ENCODE measurements around the gene ACSS2. TPM values are rescaled to one million over a fixed set of nuclear protein-coding genes. Genes with fewer than 3 reads are reported as not detected.

ACSS2 gene
- total RNA-seq, 4 donors from 2014 or later, result 34.8 to 90.7 (median 62.8) TPM

DNA sequence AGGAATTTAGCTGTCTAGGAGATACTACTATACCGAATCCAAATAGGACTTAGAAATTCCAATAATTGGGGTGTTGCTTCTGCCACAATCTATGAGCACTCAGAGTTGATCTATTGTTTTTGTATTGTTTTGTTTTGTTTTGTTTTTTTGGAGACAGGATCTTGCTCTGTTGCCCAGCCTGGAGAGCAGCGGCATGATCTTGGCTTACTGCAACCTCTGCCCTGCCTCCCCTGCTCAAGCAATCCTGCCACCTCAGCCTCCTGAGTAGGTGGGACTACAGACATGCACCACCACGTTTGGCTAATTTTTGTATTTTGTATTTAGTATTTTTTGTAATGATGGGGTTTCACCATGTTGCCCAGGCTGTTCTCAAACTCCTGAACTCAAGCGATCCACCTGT lies 7.4 kb downstream of the ACSS2 start:
- 90% methylated on average over 4 of the region's 4 CpGs for WGBS
- intact Hi-C loops (cut with DNase I), result no loop called here

DNA sequence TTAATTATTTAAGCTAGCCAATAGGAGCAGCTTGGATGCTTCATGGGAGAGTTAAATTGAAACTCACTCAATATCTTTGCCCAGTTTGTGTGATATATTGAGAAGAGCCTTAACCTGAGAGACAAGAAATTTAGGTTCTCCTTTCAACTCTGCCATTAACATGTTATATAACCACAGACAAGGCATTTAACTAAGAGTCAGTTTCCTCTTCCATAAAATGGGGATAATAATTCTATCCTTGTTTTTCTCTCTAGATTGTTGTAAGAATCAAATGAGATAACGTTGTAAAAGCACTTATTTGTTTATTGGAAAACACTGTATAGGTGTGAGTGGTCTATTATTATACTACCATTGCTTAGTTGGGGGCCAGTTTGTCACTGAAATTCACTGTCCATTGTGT lies 7.8 kb downstream of the ACSS2 start:
- TF ChIP-seq POLR2AphosphoS5 (IDR thresholded peaks at IDR 0.05), result no peak
- no peak for TF ChIP-seq POLR2A (IDR thresholded peaks at IDR 0.05; ENCODE audit: low read depth)
- TF ChIP-seq EP300 (IDR thresholded peaks at IDR 0.05), result no peak
- peaks cover 0 to 37% (median 28%) of the 10 kb centered on the region in 4 donors for H3K36me3 ChIP-seq
- DNase-seq (ENCODE audit: extremely low spot score), result no peak
- no peak overlapping the region for H3K27ac ChIP-seq (replicated peaks in 1 of 4)
- 91% methylated on average over 1 of the region's 1 CpG for WGBS
- H3K27me3 ChIP-seq, result no peaks in the 10 kb centered on the region
- intact Hi-C loops (cut with DNase I), result no loop called here
- H3K9me3 ChIP-seq, result no peaks in the 10 kb centered on the region
- H3K4me3 ChIP-seq, result no peak overlapping the region
- peaks cover 13 to 31% (median 20%) of the 10 kb centered on the region in 4 donors for H3K4me1 ChIP-seq

More for the DNA sequence above, 7.4 kb downstream of the ACSS2 start:
- Histone ChIP-seq H3K27me3 (no peaks in the 10 kb centered on the region), H3K36me3 (peaks cover 0 to 37% (median 28%) of the 10 kb centered on the region in 4 donors), H3K27ac (replicated peaks in 1 of 4) (no peak overlapping the region), H3K4me1 (peaks cover 13 to 31% (median 20%) of the 10 kb centered on the region in 4 donors), H3K4me3 (no peak overlapping the region), H3K9me3 (no peaks in the 10 kb centered on the region)
- no peak for DNase-seq (ENCODE audit: extremely low spot score)
- TF ChIP-seq EP300 (IDR thresholded peaks at IDR 0.05), result no peak
- no peak for TF ChIP-seq POLR2AphosphoS5 (IDR thresholded peaks at IDR 0.05)
- TF ChIP-seq POLR2A (IDR thresholded peaks at IDR 0.05; ENCODE audit: low read depth), result no peak
- TF ChIP-seq, protein P1, sequence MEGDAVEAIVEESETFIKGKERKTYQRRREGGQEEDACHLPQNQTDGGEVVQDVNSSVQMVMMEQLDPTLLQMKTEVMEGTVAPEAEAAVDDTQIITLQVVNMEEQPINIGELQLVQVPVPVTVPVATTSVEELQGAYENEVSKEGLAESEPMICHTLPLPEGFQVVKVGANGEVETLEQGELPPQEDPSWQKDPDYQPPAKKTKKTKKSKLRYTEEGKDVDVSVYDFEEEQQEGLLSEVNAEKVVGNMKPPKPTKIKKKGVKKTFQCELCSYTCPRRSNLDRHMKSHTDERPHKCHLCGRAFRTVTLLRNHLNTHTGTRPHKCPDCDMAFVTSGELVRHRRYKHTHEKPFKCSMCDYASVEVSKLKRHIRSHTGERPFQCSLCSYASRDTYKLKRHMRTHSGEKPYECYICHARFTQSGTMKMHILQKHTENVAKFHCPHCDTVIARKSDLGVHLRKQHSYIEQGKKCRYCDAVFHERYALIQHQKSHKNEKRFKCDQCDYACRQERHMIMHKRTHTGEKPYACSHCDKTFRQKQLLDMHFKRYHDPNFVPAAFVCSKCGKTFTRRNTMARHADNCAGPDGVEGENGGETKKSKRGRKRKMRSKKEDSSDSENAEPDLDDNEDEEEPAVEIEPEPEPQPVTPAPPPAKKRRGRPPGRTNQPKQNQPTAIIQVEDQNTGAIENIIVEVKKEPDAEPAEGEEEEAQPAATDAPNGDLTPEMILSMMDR (IDR thresholded peaks at IDR 0.05), result no peak

DNA sequence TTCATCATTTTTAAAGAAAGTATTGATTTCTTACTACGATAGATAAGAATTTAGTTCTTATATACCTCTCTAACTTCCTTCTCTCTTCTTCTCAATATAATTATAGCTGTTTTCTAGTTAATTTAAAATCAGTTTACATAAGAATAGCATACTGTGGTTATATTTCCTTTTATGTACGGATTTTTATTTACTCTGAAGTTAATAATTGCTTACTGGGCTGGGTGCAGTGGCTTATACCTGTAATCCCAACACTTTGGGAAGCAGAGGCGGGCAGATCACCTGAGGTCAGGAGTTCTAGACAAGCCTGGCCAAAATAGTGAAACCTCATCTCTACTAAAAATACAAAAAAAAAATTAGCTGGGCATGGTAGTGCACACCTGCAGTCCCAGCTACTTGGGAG lies 9.7 kb downstream of the ACSS2 start:
- Histone ChIP-seq H3K27ac (replicated peaks in 1 of 4) (peak overlapping the region in 1 of 4 donors; percentile 39), H3K4me1 (peaks cover 5 to 23% (median 15%) of the 10 kb centered on the region in 4 donors), H3K36me3 (peaks cover 0 to 37% (median 28%) of the 10 kb centered on the region in 4 donors), H3K4me3 (no peak overlapping the region), H3K27me3 (no peaks in the 10 kb centered on the region), H3K9me3 (no peaks in the 10 kb centered on the region)
- 96% methylated on average over 3 of the region's 3 CpGs for WGBS
- no peak for DNase-seq (ENCODE audit: extremely low spot score)
- intact Hi-C loops (cut with DNase I), result no loop called here
- TF ChIP-seq, protein P1 (IDR thresholded peaks at IDR 0.05), result no peak
- TF ChIP-seq POLR2AphosphoS5 (IDR thresholded peaks at IDR 0.05), result no peak
- no peak for TF ChIP-seq POLR2A (IDR thresholded peaks at IDR 0.05; ENCODE audit: low read depth)
- TF ChIP-seq EP300 (IDR thresholded peaks at IDR 0.05), result no peak

DNA sequence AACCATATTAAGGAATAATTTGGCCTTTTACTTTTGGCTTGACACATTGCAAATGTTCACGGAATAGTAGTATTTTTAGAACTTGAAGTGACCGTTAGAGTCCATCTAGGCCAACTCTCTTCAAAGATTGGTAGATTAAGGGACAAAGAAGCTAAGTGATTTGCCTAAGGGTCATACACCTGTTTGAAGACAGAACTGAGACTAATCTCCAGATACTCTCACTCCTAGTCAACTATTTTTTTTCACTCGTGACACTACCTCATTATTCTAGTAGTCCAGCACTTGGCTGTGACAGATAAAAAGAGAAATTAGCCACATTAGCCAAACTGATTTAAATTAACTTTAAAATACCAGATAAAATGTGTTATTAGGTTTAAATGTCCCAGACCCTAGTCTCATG lies 10.6 kb downstream of the ACSS2 start:
- TF ChIP-seq, protein P1 (IDR thresholded peaks at IDR 0.05), result no peak
- no peak for TF ChIP-seq POLR2AphosphoS5 (IDR thresholded peaks at IDR 0.05)
- H3K27ac ChIP-seq (replicated peaks in 1 of 4), result peak overlapping the region in 1 of 4 donors; percentile 39
- H3K27me3 ChIP-seq, result no peaks in the 10 kb centered on the region
- intact Hi-C loops (cut with DNase I), result no loop called here
- H3K36me3 ChIP-seq, result peaks cover 0 to 37% (median 28%) of the 10 kb centered on the region in 4 donors
- H3K9me3 ChIP-seq, result no peaks in the 10 kb centered on the region
- H3K4me1 ChIP-seq, result peaks cover 11 to 32% (median 23%) of the 10 kb centered on the region in 4 donors
- no peak for DNase-seq (ENCODE audit: extremely low spot score)
- H3K4me3 ChIP-seq, result no peak overlapping the region
- WGBS, result 29% methylated on average over 3 of the region's 3 CpGs

DNA sequence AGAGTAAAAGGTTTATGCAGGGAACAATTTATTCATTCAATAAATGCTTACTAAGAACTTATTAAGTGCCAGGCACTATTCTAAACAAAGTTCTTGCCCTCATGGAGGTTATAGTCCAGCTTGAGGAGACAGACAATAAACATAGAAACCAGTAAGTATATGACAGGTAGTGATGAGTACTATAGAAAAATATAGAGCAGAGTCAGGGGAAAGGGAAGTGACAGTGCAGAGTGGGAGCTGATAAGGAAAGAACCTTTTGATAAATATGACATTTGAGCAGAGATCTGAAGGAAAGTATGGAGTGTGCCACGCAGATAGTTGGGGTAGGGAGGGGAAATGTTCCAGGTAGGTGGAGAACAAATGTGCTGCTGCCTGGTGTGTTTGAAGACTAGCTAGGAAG lies 12.1 kb downstream of the ACSS2 start:
- no peak for TF ChIP-seq EP300 (IDR thresholded peaks at IDR 0.05)
- TF ChIP-seq POLR2A (IDR thresholded peaks at IDR 0.05; ENCODE audit: low read depth), result no peak
- TF ChIP-seq, protein P1 (IDR thresholded peaks at IDR 0.05), result no peak
- TF ChIP-seq POLR2AphosphoS5 (IDR thresholded peaks at IDR 0.05), result no peak
- Histone ChIP-seq H3K27ac (replicated peaks in 1 of 4) (no peak overlapping the region), H3K9me3 (no peaks in the 10 kb centered on the region), H3K27me3 (no peaks in the 10 kb centered on the region), H3K36me3 (peaks cover 0 to 27% (median 20%) of the 10 kb centered on the region in 4 donors), H3K4me1 (peaks cover 13 to 33% (median 23%) of the 10 kb centered on the region in 4 donors), H3K4me3 (no peak overlapping the region)
- 90% methylated on average over 1 of the region's 1 CpG for WGBS
- no peak for DNase-seq (ENCODE audit: extremely low spot score)
- intact Hi-C loops (cut with DNase I), result no loop called here
